ENCODE results near the gene TAS1R2. TPM values are rescaled to one million over a fixed set of nuclear protein-coding genes. Genes with fewer than 3 reads are reported as not detected.
A peak's percentile ranks its signal among the peaks of the same experiment; 100 is the strongest.

The TAS1R2 gene
- total and polyA plus RNA-seq, 9 of the 15 experiments (the other 6 are each of a cell fraction or from before 2014, with no cell fraction given) = not detected

GRCh38 chr1:18794561-18794960, 64.9 kb downstream of the TAS1R2 start:
- Histone ChIP-seq H3K4me2 (ENCODE audit: insufficient read depth, low read length) (no peak overlapping the region), H3K4me3 (no peak overlapping the region), H3K79me2 (ENCODE audit: control insufficient read depth, insufficient read depth, low read length) (no peaks in the 10 kb centered on the region), H3K27ac (ENCODE audit: extremely low read depth, low read depth, low read length) (no peak overlapping the region), H4K20me1 (replicated peaks; ENCODE audit: control insufficient read depth, insufficient read depth, low read length) (no peaks in the 10 kb centered on the region), H2AFZ (ENCODE audit: low read depth, low read length) (no peak overlapping the region), H3K9me1 (ENCODE audit: control insufficient read depth, insufficient read depth, low read length) (no peaks in the 10 kb centered on the region), H3K27me3 (ENCODE audit: control insufficient read depth in 2 of 2, insufficient read depth in 2 of 2, low read length in 2 of 2) (peaks cover 18 to 31% of the 10 kb centered on the region in 2 experiments; a peak in 4 of 5 replicates), H3K4me1 (replicated peaks in 1 of 2; ENCODE audit: control insufficient read depth in 2 of 2, insufficient read depth in 2 of 2, low read length in 2 of 2) (peaks cover 0 to 5% of the 10 kb centered on the region in 2 experiments; a peak in 3 of 5 replicates), H3K9me3 (replicated peaks; ENCODE audit: control insufficient read depth, insufficient read depth, low read depth, low read length) (no peaks in the 10 kb centered on the region), H3K36me3 (ENCODE audit: control insufficient read depth, insufficient read depth, low read length) (no peaks in the 10 kb centered on the region), H3K9ac (ENCODE audit: insufficient read depth in 1 of 2, low read depth in 2 of 2, low read length in 2 of 2) (no peak overlapping the region)
- intact Hi-C loops (cut with micrococcal nuclease) = no loop called here
- WGBS (ENCODE audit: insufficient coverage, low coverage, missing lambda C conversion rate) = 9% methylated on average over 5 of the region's 5 CpGs
- in situ Hi-C loops (cut with MboI) = no loop called here
- DNase-seq (ENCODE audit: extremely low read depth in 1 of 4, low spot score in 3 of 4) = peak; percentile 30 to 68 (median 57)
- POLR2A ChIA-PET = interaction anchor here (0.6 kb wide), 1 partner anchor 66 kb away, joined by 3 read pairs; no protein-coding TSS in a partner anchor
- ATAC-seq = peak; percentile 73
- no peak for FAIRE-seq
- TF ChIP-seq ZNF165 (CRISPR knock-in tag; IDR thresholded peaks at IDR 0.05; ENCODE audit: borderline replicate concordance) = no peak
- no peak for TF ChIP-seq ARID1B (IDR thresholded peaks at IDR 0.05)
- peak; percentile 27 to 39 (median 31); a peak in 3 of 6 replicates for TF ChIP-seq CTCF (IDR thresholded peaks at IDR 0.05 in 2 of 3, conservative IDR thresholded peaks at IDR 0.05 in 1 of 3; ENCODE audit: insufficient read depth in 2 of 3, low read depth in 1 of 3, low read length in 3 of 3)
- TF ChIP-seq ZSCAN32 (CRISPR knock-in tag; IDR thresholded peaks at IDR 0.05) = no peak
- TF ChIP-seq CBX5 (IDR thresholded peaks at IDR 0.05; ENCODE audit: borderline replicate concordance, low read depth) = no peak
- CTCF ChIA-PET (ENCODE audit: low intra/inter-chr PET ratio) = no interaction called here
- BruUV-seq (replicated peaks) = no TSS peak
